GM21528 (cell line): ENCODE measurements around the gene RHOH.
"Not testable (repeated sequence)": the region's sequence is repeated elsewhere in the genome, so short reads cannot be mapped to it uniquely, and the experiment has no call there.

Experiments used
- ATAC-seq: cut with Tn5 transposase; IDR thresholded peaks from one replicate; pipeline ENCODE4 v1.9.1; 2021; ENCODE audit warnings: mild to moderate bottlenecking, moderate library complexity; ENCODE audit not compliant: unreplicated experiment, low FRiP score

RHOH gene, protein sequence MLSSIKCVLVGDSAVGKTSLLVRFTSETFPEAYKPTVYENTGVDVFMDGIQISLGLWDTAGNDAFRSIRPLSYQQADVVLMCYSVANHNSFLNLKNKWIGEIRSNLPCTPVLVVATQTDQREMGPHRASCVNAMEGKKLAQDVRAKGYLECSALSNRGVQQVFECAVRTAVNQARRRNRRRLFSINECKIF

DNA sequence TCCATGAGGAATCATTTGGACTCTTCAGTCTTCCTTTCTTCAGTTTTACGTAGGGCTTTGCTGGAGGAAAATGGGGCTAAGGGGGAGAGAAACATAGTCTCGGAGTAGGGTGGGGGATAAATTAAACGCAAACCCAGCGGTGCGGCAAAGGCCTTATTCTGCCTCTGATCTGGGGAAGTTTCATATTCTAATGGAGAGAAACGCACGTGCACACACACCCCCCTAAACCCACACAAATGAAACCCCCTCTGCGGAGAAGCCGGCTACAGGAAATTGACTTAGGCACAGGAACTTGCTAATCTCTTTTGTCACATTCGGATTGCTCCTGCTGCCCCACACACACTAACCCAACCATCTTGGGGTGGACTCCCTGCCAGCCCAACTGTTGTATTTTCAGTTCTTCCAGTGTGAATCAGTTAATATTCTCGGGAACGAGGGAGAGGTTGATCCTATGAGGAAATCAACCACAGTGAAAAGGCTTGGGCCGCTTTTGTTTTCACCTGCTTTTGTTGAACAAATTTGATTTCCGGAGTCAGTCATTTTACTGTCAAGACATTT is at the start of gene RHOH:
Gene RHOH (plus strand): TSS at position 308 of the 558 bp plus-strand sequence. CDS start 46,356 bp downstream, outside the sequence.
- ATAC-seq = no peak

DNA sequence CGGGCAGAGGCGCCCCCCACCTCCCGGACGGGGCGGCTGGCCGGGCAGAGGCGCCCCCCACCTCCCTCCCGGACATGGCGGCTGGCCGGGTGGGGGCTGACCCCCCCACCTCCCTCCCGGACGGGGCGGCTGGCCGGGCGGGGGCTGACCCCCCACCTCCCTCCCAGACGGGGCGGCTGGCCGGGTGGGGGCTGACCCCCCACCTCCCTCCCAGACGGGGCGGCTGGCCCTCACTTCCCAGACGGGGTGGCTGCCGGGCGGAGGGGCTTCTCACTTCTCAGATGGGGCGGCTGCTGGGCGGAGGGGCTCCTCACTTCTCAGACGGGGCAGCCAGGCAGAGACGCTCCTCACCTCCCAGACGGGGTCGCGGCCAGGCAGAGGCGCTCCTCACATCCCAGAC is 49.3 kb upstream of the RHOH start:
- not testable (repeated sequence) for ATAC-seq

DNA sequence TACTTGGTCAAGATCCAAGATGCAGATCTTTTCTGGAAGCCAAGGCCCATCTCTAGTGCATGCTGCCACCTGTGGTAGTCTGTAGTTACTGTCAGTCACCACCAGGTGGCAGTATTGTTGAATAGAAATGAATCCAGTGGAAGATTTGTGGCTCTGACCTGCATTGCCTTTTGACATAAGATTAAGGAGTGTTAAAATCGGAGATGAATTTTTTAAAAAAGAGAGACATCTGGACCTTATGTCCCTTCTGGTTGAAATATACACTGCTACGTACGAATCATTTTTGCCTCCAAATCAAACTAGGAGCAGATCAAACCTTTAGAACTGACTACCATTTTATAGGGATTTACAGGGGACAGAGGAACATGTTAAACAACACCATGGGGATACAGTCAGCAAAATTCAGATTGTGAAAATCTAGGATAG is 46.9 kb upstream of the RHOH start:
- no peak for ATAC-seq

DNA sequence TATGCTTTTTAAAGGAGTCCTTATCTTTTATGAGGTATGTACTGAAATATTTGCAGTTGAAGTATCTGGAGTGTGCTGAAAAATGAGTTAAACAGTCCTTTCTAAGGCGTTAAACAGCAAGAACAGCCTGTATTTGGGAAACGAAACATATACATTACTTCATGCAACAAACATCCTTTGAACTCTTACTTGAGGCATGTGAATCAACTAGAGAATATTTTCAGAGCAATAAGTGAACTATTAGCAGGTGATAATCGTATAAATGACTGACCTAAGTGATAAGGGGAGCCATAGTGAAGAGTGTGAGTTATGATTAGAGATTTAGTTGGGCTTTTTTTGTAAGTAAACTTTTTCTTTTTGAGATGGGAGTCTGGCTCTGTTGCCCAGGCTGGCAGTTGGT is 45.9 kb upstream of the RHOH start:
- no peak for ATAC-seq

DNA sequence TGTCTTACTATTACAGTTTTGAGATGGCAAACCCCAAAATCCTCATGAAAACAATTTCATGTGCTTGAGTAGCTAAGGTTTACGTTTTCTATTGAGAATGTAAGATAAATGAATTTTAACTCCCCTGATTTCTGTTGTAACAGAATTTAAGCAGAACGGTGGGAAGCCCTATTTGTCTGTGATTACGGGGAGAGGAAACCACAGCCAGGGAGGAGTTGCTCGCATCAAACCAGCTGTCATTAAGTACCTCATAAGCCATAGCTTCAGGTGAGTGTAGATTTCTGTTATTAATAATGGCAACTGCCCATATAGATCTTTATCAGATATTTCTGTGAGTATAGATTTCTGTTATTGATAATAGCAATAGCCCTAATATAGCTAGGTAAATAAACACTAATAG is 44.2 kb upstream of the RHOH start:
- no peak for ATAC-seq

DNA sequence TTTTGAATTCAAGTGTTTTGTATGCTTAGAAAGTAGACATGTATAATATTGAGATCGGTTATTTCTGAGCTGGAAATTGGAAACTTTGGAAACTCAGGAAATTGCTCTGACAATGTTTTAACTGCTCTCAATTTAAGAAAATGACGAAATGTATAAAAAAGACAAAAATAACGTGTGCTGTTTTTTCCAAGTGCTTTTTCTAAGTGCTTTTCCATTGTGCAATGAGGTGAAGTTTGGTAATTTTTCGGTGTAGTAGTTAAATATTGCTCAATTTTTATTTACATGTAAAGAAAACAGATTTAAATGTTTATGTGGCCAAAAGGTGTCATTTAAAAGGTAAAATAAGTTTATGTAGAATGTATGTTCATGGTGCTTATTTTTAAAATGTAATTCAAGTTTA is 39.4 kb upstream of the RHOH start:
- no peak for ATAC-seq

DNA sequence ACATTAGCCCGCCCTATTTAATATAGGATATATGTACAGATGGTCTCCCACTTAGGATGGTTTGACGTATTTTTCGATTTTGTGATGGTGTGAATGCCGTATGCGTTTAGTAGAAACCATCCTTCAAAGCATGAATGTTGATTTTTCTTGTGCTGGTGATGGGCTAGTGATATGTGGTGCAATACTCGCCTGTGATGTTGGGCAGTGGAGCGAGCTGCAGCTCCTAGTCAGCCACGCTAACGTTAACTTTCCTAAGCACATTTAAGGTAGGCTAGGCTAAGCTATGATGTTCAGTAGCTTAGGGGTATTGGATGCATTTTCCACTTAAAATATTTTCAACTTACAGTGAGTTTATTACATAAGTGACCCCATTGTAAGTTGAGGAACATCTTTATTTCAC is 36.6 kb upstream of the RHOH start:
- no peak for ATAC-seq

DNA sequence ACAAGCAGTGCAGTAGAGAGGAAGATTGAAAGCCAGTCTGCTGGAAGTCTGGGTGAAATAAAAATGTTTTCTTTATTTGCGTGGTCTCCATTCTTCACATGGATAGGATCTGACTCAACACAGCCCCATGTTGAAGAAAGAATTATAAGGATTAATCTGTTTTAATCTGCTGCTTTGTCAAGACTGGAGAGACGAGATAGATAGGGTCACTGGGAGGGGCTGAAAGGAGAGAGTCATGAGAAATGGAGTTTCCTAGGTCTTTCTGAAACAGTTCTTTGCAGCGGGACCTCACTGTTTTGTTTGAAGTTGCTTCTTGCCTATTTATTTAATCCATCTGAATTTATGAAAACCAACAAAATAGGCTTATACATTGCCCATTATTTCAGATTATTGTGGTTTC is 32.4 kb upstream of the RHOH start:
- no peak for ATAC-seq

DNA sequence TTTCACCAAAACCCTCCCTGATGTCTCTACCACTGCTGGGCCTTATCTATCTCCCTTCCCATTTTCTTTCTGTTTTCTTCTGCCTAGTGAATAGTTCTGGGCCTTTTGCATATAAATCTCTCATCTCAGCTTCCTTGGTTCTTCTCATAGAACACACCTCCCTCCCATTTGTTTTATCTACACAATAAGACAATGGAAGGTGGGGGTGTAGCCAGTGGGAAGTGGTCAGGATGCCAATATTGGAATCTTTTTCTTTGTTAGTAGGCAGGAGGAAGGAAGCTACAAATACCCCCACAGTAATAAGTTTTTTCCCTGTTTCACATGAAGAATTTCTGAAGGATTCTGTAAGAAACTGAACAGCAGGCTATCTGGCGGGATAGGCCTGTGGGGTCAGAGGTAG is 30.9 kb upstream of the RHOH start:
- ATAC-seq = no peak

DNA sequence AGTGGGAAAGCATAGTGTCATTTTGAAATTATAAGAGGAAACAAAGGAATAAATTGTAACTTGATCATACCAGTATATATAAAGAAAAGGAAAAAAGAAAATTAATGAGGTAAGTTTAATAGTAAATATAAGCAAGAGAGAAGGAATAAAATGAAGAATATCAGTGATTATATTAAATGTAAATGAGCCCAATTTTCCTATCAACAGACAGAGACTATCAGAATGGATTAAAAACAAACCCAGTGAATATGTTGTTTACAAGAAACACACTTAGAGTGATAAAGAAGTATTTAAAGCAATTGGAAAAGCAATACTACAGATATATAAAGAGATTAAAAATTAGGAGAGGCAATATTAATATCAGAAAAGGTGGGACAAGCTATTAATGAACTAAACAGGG is 28.8 kb upstream of the RHOH start:
- no peak for ATAC-seq

DNA sequence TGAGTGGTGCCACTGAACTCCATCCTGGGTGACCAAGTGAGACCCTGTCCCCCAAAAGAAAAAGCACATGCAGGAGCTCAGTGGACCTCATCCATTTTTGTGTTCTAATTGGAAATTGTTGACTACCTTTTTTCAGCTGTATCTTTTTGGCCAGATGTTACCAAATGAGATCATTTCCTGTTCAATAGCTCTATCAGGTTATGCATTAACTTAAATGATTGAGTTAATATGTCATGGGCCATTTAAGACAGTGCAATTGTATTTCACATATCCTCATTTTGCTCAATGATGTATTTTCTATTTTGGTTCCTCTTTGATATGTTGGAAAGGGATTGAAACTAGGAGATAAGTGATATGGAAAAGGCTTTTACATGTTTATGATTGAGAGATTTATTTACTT is 26.2 kb upstream of the RHOH start:
- ATAC-seq = no peak

DNA sequence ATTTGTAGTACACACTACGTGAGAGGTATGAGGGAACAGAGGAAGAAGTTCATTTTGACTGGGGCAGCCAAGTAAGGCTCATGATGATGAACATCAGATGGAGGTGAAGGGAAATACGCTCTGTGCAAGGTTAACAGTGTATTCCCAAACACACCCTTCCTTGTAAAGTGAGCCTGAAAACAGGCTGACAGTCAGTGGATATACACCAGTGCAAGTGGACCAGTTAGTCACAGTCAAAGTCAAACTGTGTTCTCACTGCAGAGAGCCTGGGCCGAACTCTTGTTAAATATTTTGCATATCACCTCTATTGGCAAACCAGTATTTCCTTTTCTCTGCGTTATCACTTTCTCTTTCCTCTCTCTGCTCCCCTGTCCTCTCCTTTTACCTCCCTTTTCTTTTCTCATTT is 23.4 kb upstream of the RHOH start:
- ATAC-seq = peak; percentile 64

DNA sequence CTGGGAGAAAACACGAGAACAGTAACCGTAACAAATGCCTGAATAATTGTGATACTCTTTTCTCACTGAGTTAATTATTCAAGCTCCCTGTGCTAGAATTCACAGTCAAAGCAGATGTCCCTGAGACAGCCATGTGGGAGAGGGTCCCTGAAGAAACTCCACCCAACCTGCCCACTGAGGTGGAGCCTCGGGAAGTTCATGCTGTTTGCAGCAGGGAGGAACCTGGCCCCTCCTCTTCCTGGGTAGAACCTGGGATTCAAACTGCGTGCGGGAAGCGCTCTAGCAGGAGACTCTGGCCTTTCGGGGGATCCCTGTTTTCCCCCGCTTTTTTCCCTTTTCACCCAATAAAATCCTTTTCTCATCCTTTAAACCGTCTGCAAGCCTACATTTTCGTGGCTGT is 20.2 kb upstream of the RHOH start:
- ATAC-seq = no peak

DNA sequence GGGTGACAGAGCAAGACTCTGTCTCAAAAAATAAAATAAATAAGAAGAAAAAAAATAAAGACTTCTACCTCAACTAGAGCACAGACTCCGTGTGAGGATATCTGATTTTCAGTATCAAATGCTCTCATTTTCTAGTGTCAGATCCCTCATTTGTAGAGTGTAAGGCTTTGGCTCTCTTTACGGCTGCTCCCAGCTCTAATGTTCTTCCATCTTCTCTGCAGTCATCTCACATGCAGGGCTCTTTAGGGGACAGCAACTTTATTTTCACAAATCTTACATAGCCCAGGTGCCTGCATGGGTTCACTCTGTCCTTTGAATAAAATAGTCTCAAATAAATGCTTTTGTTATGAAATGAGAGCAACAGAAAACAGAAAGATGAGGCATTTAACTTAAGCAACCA is 19.2 kb upstream of the RHOH start:
- ATAC-seq = no peak

DNA sequence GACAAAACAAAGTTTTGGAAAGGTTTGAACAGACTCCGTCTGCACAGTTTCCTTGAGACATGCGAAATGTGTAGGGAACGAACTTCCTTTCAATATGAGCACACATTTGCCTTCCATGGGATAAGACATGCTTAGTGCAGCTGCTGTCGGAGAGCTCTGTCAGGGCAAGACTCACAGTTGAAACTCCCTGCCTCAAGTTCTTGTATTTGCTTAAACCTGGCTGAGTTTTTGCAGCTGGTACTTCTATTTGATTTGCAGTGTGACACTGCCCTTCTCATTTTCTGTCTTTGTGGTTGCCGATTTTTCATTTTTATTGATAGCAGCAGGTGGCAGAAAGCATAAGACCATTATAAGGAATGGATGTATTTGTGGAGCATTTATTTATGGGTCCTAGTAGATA is 18.2 kb upstream of the RHOH start:
- ATAC-seq = no peak

DNA sequence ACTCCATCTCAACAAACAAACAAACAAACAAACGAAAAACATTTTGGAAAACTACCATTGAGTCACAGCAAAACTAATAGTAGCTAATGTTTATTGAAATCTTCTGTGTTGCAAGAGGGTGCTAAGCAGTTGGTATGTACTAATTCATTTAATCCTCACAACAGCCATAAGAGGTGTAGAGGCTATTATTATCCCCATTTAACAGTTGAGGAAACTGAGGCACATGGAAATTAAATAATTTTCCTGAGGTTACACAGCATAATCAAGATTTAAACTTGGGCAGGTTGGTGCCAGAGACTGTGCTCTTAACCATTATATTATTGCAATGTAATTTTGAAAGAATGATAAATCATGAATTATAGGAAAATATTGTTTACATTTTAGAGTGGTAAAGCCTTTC is 17.5 kb upstream of the RHOH start:
- ATAC-seq = no peak

DNA sequence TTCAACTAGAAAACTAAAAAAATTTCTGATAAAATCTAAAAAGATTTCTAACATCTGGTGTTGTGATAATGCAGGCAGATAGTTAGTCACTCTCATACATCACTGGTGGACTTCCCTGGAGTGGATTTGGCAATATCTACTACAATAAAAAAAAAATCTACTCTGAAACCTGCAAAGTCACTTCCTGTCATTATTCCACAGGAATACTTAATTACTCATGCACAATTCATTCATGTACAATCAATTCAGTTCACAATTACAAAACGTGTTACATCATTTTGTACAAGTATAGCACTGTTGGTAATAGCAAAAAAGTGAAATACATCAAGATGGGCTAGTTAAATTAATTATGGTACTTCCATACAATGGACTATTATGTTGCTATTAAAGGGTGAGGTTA is 16.5 kb upstream of the RHOH start:
- no peak for ATAC-seq

DNA sequence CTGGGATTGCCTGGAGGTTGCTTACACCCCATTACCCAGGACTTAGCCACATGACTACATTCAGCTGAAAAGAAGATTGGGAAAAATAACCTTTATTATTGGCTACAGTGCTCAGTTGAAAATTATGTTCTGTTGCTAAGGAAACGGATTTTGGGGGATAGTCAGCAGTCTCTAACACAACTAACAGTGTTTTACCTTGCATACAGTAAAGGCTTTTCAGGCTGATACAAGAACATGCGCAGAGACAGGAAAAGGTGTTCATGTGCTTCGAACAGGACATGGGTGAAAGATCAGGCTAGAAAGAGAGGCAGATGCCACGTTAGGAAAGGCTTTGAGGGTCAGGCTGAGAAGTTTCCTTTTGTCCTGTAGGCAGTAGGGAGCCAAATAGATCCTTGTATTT is 14.8 kb upstream of the RHOH start:
- ATAC-seq = no peak

DNA sequence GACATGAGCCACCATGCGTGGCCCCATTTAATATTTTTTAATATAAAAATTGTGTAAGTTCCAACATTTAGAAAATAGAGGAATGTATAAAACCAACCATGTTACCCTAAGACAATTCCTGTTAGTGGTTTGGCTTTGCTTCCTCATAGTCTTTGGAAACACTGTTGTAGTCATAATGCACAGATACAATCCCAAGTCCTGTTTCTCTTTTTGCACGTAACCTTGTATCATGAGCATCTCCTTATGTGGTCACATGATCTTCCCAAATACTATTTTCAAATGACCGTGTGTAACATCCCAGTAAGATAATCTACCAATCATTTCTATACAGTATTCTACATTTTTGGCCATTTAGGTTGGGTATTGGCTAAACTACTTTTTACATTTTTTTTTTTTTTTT is 13.9 kb upstream of the RHOH start:
- no peak for ATAC-seq

DNA sequence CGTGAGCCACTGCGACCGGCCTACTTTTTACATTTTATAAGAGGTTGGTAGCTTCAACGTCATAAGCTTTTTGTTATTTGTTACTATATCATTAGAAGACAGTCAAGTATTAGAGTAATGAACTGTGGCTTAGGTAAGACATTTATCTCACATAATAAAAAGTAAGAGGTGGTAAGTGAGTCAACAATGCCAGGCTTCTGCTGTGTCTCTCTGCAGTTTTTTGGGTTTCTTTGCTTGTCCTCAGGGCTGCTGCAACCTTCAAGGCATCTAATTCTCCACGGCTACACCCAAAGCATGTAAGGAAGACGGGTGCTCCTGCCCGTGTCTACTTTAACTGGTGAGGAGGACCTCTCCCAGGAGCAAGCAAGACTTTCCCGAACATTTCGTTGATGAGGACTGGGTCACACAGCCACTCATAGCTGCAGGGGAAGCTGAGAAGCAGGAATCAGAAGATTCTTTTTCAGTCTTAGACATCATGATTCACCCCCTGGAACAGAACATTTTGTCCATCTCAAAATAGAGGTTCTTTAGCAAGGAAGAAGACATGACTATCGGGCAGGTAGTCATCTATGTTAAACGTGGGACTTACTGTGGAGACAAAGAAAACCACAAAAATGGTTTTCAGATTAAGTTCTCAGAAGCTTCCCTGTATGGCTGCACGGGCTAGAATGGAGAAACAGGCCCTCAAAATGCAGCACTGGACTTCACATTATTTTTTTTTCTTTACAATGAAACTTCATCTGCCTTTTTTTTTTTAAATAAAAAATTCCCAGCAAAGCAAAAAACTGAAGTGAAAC is 13.0 kb upstream of the RHOH start:
- ATAC-seq = no peak

DNA sequence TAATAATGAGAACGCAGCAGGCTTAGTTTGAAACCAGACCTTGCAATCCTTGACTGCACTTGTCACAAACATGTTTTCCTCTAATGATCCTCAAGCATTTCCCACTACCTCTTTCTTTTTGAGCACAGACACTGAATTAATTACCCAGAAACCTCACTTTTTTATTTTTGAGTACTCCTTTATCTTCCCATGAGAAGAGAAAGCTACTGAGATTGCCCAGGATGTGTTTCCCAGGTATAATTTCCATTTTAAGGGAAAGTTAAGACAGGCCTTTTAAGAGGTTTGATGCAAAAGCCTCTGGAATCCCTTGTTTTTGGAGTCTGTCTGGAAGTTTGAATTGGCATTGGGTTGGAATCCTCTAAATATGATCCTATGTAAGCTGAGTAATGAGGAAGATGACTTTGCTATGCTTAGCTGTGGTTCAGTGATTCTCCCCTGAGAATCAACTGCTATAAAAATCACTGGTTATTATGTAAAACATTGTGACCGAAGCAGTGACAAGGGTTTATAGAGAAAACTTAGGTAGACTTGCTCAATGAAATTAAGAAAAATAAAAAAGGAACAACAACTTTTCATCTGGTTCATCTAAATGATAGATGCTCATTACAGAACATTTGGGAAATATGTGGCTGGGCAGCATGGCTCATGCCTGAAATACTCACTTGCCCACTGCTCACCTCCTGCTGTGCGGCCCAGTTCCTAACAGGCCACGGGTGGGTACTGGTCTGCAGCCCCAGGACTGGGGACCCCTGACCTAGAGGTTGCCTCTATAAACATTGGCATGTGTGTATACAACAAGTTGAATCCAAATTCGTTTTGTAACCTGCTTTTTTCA is 10.8 kb upstream of the RHOH start:
- peak; percentile 58 for ATAC-seq
